Adrenal gland (tissue), 12 donors: Measurements from ENCODE around the gene FBXL20. TPM values are rescaled to one million over a fixed set of nuclear protein-coding genes. Genes with fewer than 3 reads are reported as not detected.

Experiments
- DNase-seq, 7 donors: peaks; one replicate each; pipeline ENCODE4 v3.0.0-alpha.2; 2019 to 2020
- H3K27ac ChIP-seq, 5 donors: fragments of 200-600 bp; sonication (generic) in 4 of 5; 1 replicate in 3 of 5; 2 replicates in 2 of 5; pipeline versions ENCODE4 v1.5.1 to v1.8.0; 2016 to 2020; ENCODE audit warnings: mild to moderate bottlenecking in 1 of 5
- H3K27me3 ChIP-seq: fragments of 200-600 bp; 2 replicates; pipeline ENCODE4 v1.8.0; 2021
- H3K36me3 ChIP-seq, 2 donors: fragments of 200-600 bp; replicated peaks in 1 of 2; 1 replicate in 1 of 2; 2 replicates in 1 of 2; pipeline versions ENCODE4 v1.5.1 to v1.8.0; 2018 to 2022
- H3K4me1 ChIP-seq, 2 donors: fragments of 200-600 bp; replicated peaks in 1 of 2; 1 replicate in 1 of 2; 2 replicates in 1 of 2; pipeline versions ENCODE4 v1.5.1 to v1.8.0; 2018 to 2021
- H3K4me3 ChIP-seq, 4 donors: fragments of 200-600 bp; sonication (generic) in 3 of 4; one replicate each; pipeline ENCODE4 v1.5.1; 2016 to 2018
- H3K9me3 ChIP-seq, 3 donors: fragments of 200-600 bp; sonication (generic) in 1 of 3; replicated peaks in 1 of 3; 1 replicate in 2 of 3; 2 replicates in 1 of 3; pipeline versions ENCODE4 v1.5.1 to v1.8.0; 2016 to 2021
- CTCF ChIP-seq, 6 experiments: fragments of 450-650 bp in 4 of 6; fragments of 200-600 bp in 2 of 6; sonication (generic) in 1 of 6; IDR thresholded peaks; 1 replicate in 5 of 6; 2 replicates in 1 of 6; pipeline versions ENCODE4 v1.5.1 to v1.8.0; 2016 to 2021; ENCODE audit warnings: antibody characterized with exemption in 6 of 6, mild to moderate bottlenecking in 2 of 6, moderate library complexity in 1 of 6
- POLR2A ChIP-seq, 2 donors: fragments of 450-650 bp; IDR thresholded peaks; one replicate each; pipeline ENCODE4 v1.6.1; 2017; ENCODE audit warnings: antibody characterized with exemption in 2 of 2, mild to moderate bottlenecking in 2 of 2, moderate library complexity in 1 of 2
- WGBS, 4 donors: extraction: QIAGEN DNeasy Blood & Tissue Kit in 2 of 4; methylation state at CpG; one replicate each; pipeline versions ENCODE4 v1.1.5 to v1.1.7; 2013 to 2017; 5-methylcytosine and 5-hydroxymethylcytosine counted together
- intact Hi-C, 2 donors: fragments of 100-400 bp; cut with DNase I; formaldehyde crosslinking; loops; one replicate each; pipeline versions ENCODE4 v1.14.1 to v1.15.0; 2022 to 2023
- polyA plus RNA-seq, 3 donors: library from polyadenylated mRNA; stranded (reverse); fragments of 200-250 nt in 2 of 3; fragments of 350-450 nt in 1 of 3; fragmentation: Illumina TruSeq in 1 of 3; extraction: RNeasy Lipid Tissue Mini Kit (QIAGEN cat#74804) in 1 of 3; gene quantifications; one replicate each; pipeline ENCODE4 v1.2.3, GENCODE V29; 2013 to 2014
- total RNA-seq, 9 donors: library from RNA; depleted of rRNA in 4 of 9; stranded (reverse); fragments of >200 nt in 4 of 9; fragments of 120-200 nt in 1 of 9; fragmentation: NEBNext Ultra II Directional in 1 of 9; extraction: Animal tissue kit (Norgen Biotek cat#: 25700) in 1 of 9; gene quantifications; one replicate each; pipeline versions ENCODE4 v1.1.0 to v1.2.4, GENCODE V29; 2013 to 2023
- donor health status: healthy with polysubstance abuse.
- donor health status: Bipolar disorder and iron deficiency.
- donor health status: DM: yes; HTN: yes; CAD: no.
- donor health status: DM: no; HTN: no; CAD: no.
- donor health status: DM: no; HTN: no; CAD: no.
- donor health status: DM: yes; HTN: yes; CAD: no.

Gene FBXL20
- total and polyA plus RNA-seq, 12 donors: 3.7 to 41.5 (median 17.3) TPM

- TF ChIP-seq CTCF (IDR thresholded peaks at IDR 0.05): no peak
- TF ChIP-seq POLR2A (IDR thresholded peaks at IDR 0.05): no peak
- no peaks in the 10 kb centered on the region for H3K9me3 ChIP-seq
- peak overlapping the region in 4 of 5 donors; percentile 44 to 74 (median 60) for H3K27ac ChIP-seq
- peak in 3 of 7 donors; percentile 28 to 42 (median 34) for DNase-seq
- intact Hi-C loops: loop anchor here (10.0 kb wide), 1 partner anchor 130 kb away; no protein-coding TSS in a partner anchor
- H3K4me3 ChIP-seq: no peak overlapping the region
- H3K4me1 ChIP-seq: peaks cover 6 to 21% of the 10 kb centered on the region in 2 donors
- no peaks in the 10 kb centered on the region for H3K27me3 ChIP-seq
- 71 to 76% (median 72%) methylated on average over 6 of the region's 6 CpGs for WGBS, 4 donors
- H3K36me3 ChIP-seq: peaks cover 0 to 31% of the 10 kb centered on the region in 2 donors
Measured at GRCh38 chr17:39404542-39405378, 3.3 kb upstream of the FBXL20 start.

- peak overlapping the region in 1 of 4 donors; percentile 88 for H3K4me3 ChIP-seq
- intact Hi-C loops: loop anchor here (10.0 kb wide), 1 partner anchor 128 kb away; no protein-coding TSS in a partner anchor
- DNase-seq: peak in 2 of 7 donors; percentile 15 to 24
Measured at GRCh38 chr17:39402890-39403605, 1.6 kb upstream of the FBXL20 start.

GRCh38 chr17:39402244-39402889, 941 bp upstream of the FBXL20 start:
- Histone ChIP-seq H3K27me3 (no peaks in the 10 kb centered on the region), H3K4me1 (peaks cover 8 to 38% of the 10 kb centered on the region in 2 donors), H3K9me3 (no peaks in the 10 kb centered on the region), H3K36me3 (peaks cover 0 to 10% of the 10 kb centered on the region in 2 donors), H3K27ac (peak overlapping the region; percentile 48 to 95 (median 89)), H3K4me3 (peak overlapping the region; percentile 28 to 98 (median 62))
- peak; percentile 90 to 96 (median 93) for DNase-seq
- intact Hi-C loops: loop anchor here (10.0 kb wide), 1 partner anchor 128 kb away; no protein-coding TSS in a partner anchor
- TF ChIP-seq POLR2A (IDR thresholded peaks at IDR 0.05) (no peak), CTCF (IDR thresholded peaks at IDR 0.05) (no peak)
- 0 to 1% (median 1%) methylated on average over 21 to 53 of the region's 53 CpGs for WGBS, 4 donors

More at GRCh38 chr17:39402890-39403605, 1.6 kb upstream of the FBXL20 start:
- Histone ChIP-seq H3K4me1 (peaks cover 8 to 38% of the 10 kb centered on the region in 2 donors), H3K27ac (no peak overlapping the region), H3K9me3 (no peaks in the 10 kb centered on the region), H3K27me3 (no peaks in the 10 kb centered on the region), H3K36me3 (peaks cover 0 to 14% of the 10 kb centered on the region in 2 donors)
- WGBS, 4 donors: 59 to 69% (median 66%) methylated on average over 18 to 22 of the region's 22 CpGs
- TF ChIP-seq POLR2A (IDR thresholded peaks at IDR 0.05): no peak

GRCh38 chr17:39400547-39401411, 647 bp downstream of the FBXL20 start:
- intact Hi-C loops: loop anchor here (10.0 kb wide), 1 partner anchor 126 kb away; no protein-coding TSS in a partner anchor
- H3K27me3 ChIP-seq: no peaks in the 10 kb centered on the region
- 1 to 3% (median 1%) methylated on average over 15 to 46 of the region's 46 CpGs for WGBS, 4 donors

More at GRCh38 chr17:39400547-39401411, 647 bp downstream of the FBXL20 start:
- Histone ChIP-seq H3K36me3 (peaks cover 0 to 3% of the 10 kb centered on the region in 2 donors), H3K9me3 (no peaks in the 10 kb centered on the region), H3K4me1 (peaks cover 8 to 38% of the 10 kb centered on the region in 2 donors), H3K27ac (peak overlapping the region; percentile 46 to 95 (median 89)), H3K4me3 (peak overlapping the region; percentile 88 to 98 (median 93))
- TF ChIP-seq POLR2A (IDR thresholded peaks at IDR 0.05) (no peak), CTCF (IDR thresholded peaks at IDR 0.05) (no peak)
- DNase-seq: peak in 6 of 7 donors; percentile 33 to 57 (median 37)
